Endothelial cell of umbilical vein (primary cell): ENCODE measurements around the gene DMRTC2. TPM values are rescaled to one million over a fixed set of nuclear protein-coding genes. Genes with fewer than 3 reads are reported as not detected.

Experiments used
- microRNA-seq: library from miRNA; unstranded; fragments of <30 nt; microRNA quantifications from one replicate; pipeline ENCODE4 v1.2.0, GENCODE V29; 2021; ENCODE audit warnings: borderline number of aligned reads, borderline replicate concordance
- polyA plus RNA-seq, 4 experiments: library from polyadenylated mRNA; depleted of rRNA in 3 of 4; stranded (reverse) in 3 of 4; unstranded in 1 of 4; fragments of >200 nt; gene quantifications; 2 replicates each; pipeline versions ENCODE4 v1.2.1 to v1.2.3, GENCODE V29; 2011 to 2012; ENCODE audit warnings: missing spikeins in 1 of 4
- small RNA-seq: library from RNA; depleted of rRNA; stranded (forward); fragments of <200 nt; gene quantifications from one replicate; pipeline ENCODE3, GENCODE V24; 2012; ENCODE audit warnings: low replicate concordance, low read depth; ENCODE audit not compliant: insufficient read depth, insufficient read length
- total RNA-seq: library from RNA; stranded (reverse); gene quantifications from 2 replicates; pipeline ENCODE4 v1.2.3, GENCODE V29; 2021

Gene DMRTC2
- total and polyA plus RNA-seq, 2 donors (not counting 3 experiments of a cell fraction or from before 2014, with no cell fraction given), result not detected

Small RNA genes within 50 kb of the gene (microRNA-seq; reads per million reads assigned to microRNA genes)
- gene MIR6797, result not detected

Small RNA genes within 50 kb of the gene (small RNA-seq; reads per million reads assigned to genes)
- not detected for gene MIR6797

Other genes with a start within 250 kb of the DMRTC2 start
- not detected in 2 replicates for gene CEACAM4, start 218.0 kb upstream of the DMRTC2 start, total RNA-seq
- not detected in 2 replicates for gene CEACAM4, start 218.0 kb upstream of the DMRTC2 start, polyA plus RNA-seq
- gene CEACAM7, start 156.8 kb upstream of the DMRTC2 start, total RNA-seq, result not detected in 2 replicates
- gene CEACAM7, start 156.8 kb upstream of the DMRTC2 start, polyA plus RNA-seq, result 0.03 TPM in 1 of 2 replicates, not detected in the other
- gene CEACAM5, start 136.4 kb upstream of the DMRTC2 start, total RNA-seq, result not detected in 2 replicates
- gene CEACAM5, start 136.4 kb upstream of the DMRTC2 start, polyA plus RNA-seq, result not detected in 2 replicates
- not detected in 2 replicates for gene CEACAM6, start 89.5 kb upstream of the DMRTC2 start, total RNA-seq
- not detected in 2 replicates for gene CEACAM6, start 89.5 kb upstream of the DMRTC2 start, polyA plus RNA-seq
- gene CEACAM3, start 48.5 kb upstream of the DMRTC2 start, total RNA-seq, result not detected in 2 replicates
- not detected in 2 replicates for gene CEACAM3, start 48.5 kb upstream of the DMRTC2 start, polyA plus RNA-seq
- gene LYPD4, start 359 bp upstream of the DMRTC2 start, total RNA-seq, result not detected in 2 replicates
- gene LYPD4, start 359 bp upstream of the DMRTC2 start, polyA plus RNA-seq, result not detected in 2 replicates
- gene RPS19, start 15.2 kb downstream of the DMRTC2 start, total RNA-seq, result 2,195 and 2,234 TPM in 2 replicates
- gene RPS19, start 15.2 kb downstream of the DMRTC2 start, polyA plus RNA-seq, result 4,353 and 5,883 TPM in 2 replicates
- gene CD79A, start 32.2 kb downstream of the DMRTC2 start, total RNA-seq, result 0.35 TPM in 1 of 2 replicates, not detected in the other
- 0.32 TPM in 2 replicates for gene CD79A, start 32.2 kb downstream of the DMRTC2 start, polyA plus RNA-seq
- gene ARHGEF1, start 38.1 kb downstream of the DMRTC2 start, total RNA-seq, result 119 and 123 TPM in 2 replicates
- 60.6 and 65.4 TPM in 2 replicates for gene ARHGEF1, start 38.1 kb downstream of the DMRTC2 start, polyA plus RNA-seq
- not detected in 2 replicates for gene ERFL, start 83.4 kb downstream of the DMRTC2 start, total RNA-seq
- gene ERFL, start 83.4 kb downstream of the DMRTC2 start, polyA plus RNA-seq, result not detected in 2 replicates
- gene RABAC1, start 114.3 kb downstream of the DMRTC2 start, total RNA-seq, result 178 and 181 TPM in 2 replicates
- 591 and 769 TPM in 2 replicates for gene RABAC1, start 114.3 kb downstream of the DMRTC2 start, polyA plus RNA-seq
- 0.40 TPM in 1 of 2 replicates, not detected in the other for gene ATP1A3, start 149.2 kb downstream of the DMRTC2 start, total RNA-seq
- 0.03 TPM in 1 of 2 replicates, not detected in the other for gene ATP1A3, start 149.2 kb downstream of the DMRTC2 start, polyA plus RNA-seq
- gene GRIK5, start 225.2 kb downstream of the DMRTC2 start, total RNA-seq, result 0.53 and 2.2 TPM in 2 replicates
- 0.80 and 1.0 TPM in 2 replicates for gene GRIK5, start 225.2 kb downstream of the DMRTC2 start, polyA plus RNA-seq
- 14.0 and 15.3 TPM in 2 replicates for gene ZNF574, start 231.1 kb downstream of the DMRTC2 start, total RNA-seq
- gene ZNF574, start 231.1 kb downstream of the DMRTC2 start, polyA plus RNA-seq, result 13.6 and 20.3 TPM in 2 replicates